Stimulated activated CD8-positive, alpha-beta memory T cell treated with anti-CD3 and anti-CD28 coated beads, Interleukin-2, amount 100 ng/mL, for 1 hour (primary cell): ENCODE results near the gene LBP.
"Not testable (repeated sequence)": the region's sequence is repeated elsewhere in the genome, so short reads cannot be mapped to it uniquely, and the experiment has no call there.

Experiments
- DNase-seq, 2 donors: peaks; one replicate each; pipeline ENCODE4 v3.0.0-alpha.2; 2020; ENCODE audit warnings: low read depth in 2 of 2

The LBP gene

GRCh38 chr20:38395751-38396395 is 49.6 kb downstream of the LBP start:
- DNase-seq, result not testable (repeated sequence)

GRCh38 chr20:38402089-38402488 is 55.8 kb downstream of the LBP start:
- no peak for DNase-seq

- no peak for DNase-seq
Observed at GRCh38 chr20:38402816-38403215, 56.5 kb downstream of the LBP start.

GRCh38 chr20:38404016-38404415 is 57.7 kb downstream of the LBP start:
- no peak for DNase-seq

GRCh38 chr20:38405132-38405531 is 58.9 kb downstream of the LBP start:
- no peak for DNase-seq

- no peak for DNase-seq
Observed at GRCh38 chr20:38406476-38406875, 60.2 kb downstream of the LBP start.

GRCh38 chr20:38407321-38407720 is 61.0 kb downstream of the LBP start:
- DNase-seq, result no peak

- not testable (repeated sequence) for DNase-seq
Observed at GRCh38 chr20:38407822-38408221, 61.5 kb downstream of the LBP start.

GRCh38 chr20:38412877-38413577 is 66.7 kb downstream of the LBP start:
- no peak for DNase-seq

GRCh38 chr20:38414769-38415450 is 68.6 kb downstream of the LBP start:
- no peak for DNase-seq

GRCh38 chr20:38418509-38419204 is 72.4 kb downstream of the LBP start:
- DNase-seq, result no peak

- DNase-seq, result no peak
Observed at GRCh38 chr20:38420388-38421085, 74.3 kb downstream of the LBP start.

GRCh38 chr20:38421915-38422314 is 75.6 kb downstream of the LBP start:
- DNase-seq, result no peak

GRCh38 chr20:38423541-38423940 is 77.3 kb downstream of the LBP start:
- DNase-seq, result no peak

GRCh38 chr20:38424401-38424800 is 78.1 kb downstream of the LBP start:
- no peak for DNase-seq

GRCh38 chr20:38426006-38426897 is 80.0 kb downstream of the LBP start:
- DNase-seq, result no peak
